Stromal cell of bone marrow (primary cell): ENCODE data around the gene CDK15.
"Not testable (repeated sequence)": the region's sequence is repeated elsewhere in the genome, so short reads cannot be mapped to it uniquely, and the experiment has no call there.

Experiments used
- DNase-seq: peaks from one replicate; pipeline ENCODE4 v3.0.0-alpha.2; 2012; ENCODE audit warnings: low read depth

CDK15 gene

DNA sequence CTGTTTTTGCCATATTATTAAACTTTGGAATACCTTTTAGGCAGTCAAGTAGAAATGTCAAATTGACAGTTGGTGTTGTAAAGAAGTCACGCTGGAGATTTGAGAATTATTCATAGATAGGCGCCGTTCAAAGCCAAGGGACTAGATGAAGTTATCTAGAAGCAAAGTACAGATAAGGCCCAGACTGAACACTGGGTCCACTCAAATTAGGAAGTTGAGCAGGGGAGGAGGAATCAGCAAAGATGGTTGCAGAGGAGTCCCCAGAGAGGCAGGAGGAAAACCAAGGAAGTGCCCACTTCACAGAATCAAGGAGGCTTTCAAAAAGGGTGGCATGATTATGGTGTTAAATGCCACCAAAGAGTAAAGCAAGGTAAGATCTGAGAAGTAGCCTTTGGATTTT, 16.0 kb upstream of the CDK15 start:
- DNase-seq, result no peak

DNA sequence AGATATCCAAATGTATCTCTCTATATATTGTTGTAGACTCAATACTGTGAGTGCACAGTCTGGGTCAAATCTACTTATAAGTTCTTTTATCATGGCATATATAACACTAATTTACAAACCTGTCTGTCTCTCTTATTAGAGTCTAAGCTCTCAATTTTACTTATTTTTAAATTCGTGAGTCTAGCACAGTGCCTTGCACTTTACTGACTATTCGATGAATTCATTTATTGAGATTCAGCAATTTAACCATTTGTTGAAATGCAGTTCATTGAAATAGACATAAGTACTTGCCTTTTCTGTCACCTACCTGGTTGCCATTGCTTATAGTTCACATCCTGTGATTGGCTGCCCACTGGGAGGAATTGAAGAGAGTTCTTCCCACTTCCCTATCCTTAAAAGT, 15.3 kb upstream of the CDK15 start:
- DNase-seq, result no peak

DNA sequence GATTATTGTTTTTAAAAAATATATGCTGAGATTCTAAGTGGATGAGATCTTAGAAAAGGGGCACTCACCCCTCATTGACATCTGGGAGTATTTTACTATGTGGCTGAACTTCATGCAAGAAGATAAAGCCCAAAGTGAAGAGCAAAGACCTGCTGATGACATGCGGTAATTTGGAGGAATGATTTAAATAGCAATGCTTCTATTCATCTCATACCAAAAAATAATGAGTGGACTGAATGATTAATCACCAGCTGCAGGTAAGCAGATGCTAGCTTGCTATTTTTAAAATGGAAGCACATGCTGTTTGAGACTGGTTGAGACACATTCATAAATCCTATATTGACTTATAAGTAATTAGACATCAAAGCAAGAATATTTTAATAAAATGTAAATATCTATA, 12.7 kb upstream of the CDK15 start:
- no peak for DNase-seq

DNA sequence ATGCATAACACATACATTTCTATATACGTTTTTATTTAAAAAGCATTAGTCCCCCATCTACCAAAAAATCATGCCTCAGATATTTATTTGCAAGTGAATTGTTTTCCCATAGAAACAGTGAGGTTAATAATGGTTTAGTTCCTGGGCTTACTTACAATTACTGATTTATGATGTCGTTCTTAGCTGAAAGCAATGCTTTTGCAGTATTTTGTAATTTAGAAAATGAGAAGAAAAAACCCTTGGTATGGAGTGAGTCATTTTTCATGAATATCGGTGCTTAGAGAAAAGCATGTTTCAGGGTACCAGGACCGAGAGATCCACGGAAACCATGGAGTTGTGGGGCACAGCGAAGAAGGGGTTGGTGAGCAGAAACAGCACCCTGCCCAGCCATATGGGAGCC, 12.0 kb upstream of the CDK15 start:
- no peak for DNase-seq

DNA sequence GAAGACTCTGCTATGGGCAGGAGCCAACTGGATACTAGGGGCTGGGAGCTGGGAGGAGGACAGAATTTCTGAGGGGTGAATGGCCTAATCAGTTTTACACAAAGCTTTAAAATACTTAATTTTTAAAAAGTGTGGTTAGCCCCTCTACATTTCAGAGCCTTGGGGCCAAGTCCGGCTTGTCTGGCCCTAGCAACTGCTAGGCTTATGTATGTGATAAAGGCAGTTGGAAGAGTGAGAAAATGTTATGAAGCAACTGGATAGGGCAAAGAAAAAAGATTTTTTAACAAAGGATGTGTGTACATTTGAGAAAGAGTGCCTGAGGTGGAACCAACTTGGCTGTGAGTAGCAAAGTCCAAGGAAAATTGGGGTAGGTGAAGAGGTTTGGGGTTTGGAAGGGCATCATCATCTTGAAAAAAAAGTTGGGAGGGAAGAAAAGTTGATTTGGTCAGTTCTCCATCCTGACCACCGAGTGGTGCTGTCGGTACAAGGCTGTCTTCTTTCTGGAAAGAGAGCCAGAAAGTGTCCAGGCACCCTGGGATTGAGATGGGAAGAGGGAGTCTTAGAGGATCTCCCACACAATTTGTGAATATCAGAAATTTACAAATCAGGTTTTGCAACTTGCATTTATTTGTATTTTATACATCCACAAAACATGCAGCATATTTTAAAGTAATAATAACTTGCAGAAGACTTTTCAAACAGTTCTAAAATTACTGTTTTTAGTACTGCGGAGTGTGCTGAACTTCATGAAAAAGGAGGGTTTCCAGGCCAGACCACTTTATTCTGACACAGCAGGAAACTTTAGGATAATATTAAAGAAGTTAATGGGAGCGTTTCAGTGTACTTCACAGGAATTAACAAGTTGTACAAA, 10.5 kb upstream of the CDK15 start:
- no peak for DNase-seq

DNA sequence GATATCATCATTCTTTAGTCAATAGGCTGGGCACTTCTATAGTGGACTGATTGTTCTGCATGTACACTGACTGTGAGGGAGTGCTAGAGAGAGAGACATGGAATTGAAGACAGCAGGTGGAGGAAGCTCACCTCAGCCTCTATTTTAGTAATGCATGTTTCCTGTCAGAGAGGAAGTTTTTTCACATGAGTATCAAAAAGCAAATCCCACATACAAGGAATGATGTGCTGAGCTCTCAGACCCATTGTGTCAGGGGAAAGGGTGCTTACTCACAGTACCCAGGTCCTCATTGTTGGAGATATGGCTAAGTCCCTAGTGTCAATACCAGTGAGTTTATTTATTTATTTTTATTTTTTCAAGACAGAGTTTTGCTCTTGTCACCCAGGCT, 9.9 kb upstream of the CDK15 start:
- DNase-seq, result no peak

DNA sequence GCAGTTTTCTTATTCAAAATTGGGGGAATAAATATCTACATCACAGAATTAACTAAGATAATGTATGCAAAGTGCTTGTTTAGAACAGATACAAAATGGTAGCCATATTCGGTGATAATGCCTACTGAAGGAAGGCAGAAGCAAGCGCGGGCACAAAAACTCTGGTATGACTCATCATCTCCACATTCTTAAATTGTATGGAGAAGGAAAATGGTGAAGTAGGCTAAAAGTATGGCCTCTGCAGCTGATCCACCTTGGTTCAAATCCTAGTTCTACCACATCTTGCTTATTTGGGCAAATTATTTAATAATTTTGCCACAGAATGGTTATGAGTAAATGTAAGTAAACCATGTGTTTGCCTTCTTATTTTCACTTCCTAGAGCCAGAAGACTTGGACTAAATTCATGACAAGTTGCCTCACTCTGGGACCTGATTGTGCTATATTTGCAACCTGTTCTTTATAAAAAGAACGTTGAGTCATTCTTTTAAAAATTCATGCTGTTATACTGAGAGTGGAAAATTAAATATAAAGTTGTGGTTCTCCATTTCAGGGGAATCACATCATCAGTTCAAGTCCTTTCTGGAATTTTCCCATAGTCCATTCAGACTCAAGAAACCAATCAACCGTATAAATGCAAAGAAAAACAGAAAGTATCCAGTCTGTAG, 9.0 kb upstream of the CDK15 start:
- peak; percentile 68 for DNase-seq

DNA sequence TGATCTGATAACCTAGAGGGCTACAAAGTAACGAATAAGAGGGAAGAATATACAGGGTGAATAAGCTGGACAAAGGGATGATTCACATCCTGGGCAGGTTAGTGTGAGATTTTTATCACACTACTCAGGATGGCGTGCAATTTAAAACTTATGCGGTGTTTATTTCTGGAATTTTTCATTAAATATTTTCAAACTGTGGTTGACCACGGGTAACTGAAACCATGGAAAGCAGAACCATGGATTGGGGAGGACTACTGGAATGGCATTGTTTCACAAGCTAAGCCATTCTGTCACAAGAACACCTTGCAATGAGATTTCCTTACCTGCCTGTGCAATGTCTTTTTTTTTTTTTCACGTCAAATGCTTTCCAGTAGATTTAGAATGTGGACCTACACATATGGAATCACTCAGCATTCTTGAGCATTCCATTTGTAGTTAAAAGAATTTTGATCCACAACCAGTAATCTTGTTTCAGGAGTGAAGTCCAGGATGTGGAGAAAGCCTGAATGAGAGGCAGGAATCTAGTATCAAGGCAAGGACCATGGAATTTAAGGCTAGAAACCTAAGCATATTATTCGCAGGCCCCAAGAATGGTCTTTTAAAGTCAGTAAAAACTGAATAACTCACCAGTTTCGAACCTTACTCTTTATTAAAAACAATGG, 8.0 kb upstream of the CDK15 start:
- peak; percentile 63 for DNase-seq

DNA sequence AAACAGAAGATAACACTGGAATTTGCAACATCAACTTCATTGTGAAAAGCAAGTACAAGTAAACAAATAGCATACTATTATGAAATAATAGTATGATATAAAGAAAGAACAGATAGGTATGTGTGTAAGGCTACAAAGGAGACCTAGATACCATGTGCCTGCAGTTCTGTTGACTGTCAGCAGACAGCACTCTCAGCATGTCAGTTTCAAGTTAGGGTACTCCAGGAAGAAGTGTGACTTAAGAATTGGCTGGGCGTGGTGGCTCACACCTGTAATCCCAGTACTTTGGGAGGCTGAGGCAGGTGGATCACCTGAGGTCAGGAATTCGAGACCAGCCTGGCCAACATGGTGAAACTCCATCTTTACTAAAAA, 7.4 kb upstream of the CDK15 start:
- DNase-seq, result not testable (repeated sequence)

DNA sequence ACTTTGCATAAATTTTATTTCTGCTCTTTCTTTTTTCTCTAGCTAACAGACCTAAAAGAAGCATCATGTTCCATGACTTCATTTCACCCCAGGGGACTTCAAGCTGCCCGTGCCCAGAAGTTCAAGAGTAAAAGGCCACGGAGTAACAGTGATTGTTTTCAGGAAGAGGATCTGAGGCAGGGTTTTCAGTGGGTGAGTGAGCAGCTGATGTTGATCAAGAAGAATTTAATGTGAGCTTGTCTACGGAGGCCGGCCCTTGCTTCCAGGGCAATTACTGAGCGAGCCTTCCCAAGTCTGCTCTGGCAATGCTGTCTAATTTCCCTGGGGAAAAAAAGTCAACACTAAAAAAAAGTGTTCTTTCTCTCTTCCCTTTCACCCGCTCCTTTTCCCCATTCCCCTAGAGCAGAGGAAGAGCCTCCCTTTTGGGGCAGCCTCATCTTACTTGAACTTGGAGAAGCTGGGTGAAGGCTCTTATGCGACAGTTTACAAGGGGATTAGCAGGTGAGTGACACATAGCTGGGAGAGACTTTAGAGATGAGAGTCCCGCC, 1.2 kb downstream of the CDK15 start:
- peak; percentile 96 for DNase-seq

DNA sequence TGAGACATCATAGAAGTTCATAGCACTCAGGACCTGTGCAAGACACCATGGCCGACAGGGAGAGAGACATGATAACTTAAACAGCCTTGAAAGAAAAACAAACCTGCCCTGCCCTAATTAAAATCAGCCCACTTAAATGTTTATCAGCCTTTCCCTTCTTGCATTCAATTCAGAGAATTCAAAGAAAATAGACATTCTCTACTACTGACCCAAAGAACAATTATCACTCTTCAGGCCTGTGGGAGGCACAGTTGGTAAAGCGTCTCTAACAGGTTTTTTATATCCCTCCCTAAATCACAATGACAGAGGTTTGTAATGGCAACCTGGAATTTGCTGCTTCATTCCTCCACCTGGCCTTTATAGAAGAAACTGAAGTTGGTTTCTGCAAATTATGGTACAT, 1.7 kb downstream of the CDK15 start:
- no peak for DNase-seq

DNA sequence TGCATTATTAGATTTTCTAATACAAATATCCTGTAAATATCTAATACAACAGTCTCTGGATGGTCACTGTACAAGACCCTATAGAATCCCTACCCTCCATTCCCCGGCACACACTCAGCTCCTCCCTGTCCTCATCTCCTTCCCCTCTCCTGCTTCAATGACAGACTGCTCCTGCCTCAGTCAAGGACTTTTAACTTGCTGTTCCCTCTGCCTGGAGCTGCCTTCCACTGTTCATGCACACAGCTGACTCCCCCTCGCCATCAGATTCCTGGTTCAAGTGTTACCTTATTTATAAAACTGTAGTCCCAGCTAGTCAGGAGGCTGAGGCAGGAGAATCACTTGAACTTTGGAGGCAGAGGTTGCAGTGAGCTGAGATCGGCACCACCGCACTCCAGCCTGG, 3.3 kb downstream of the CDK15 start:
- no peak for DNase-seq

DNA sequence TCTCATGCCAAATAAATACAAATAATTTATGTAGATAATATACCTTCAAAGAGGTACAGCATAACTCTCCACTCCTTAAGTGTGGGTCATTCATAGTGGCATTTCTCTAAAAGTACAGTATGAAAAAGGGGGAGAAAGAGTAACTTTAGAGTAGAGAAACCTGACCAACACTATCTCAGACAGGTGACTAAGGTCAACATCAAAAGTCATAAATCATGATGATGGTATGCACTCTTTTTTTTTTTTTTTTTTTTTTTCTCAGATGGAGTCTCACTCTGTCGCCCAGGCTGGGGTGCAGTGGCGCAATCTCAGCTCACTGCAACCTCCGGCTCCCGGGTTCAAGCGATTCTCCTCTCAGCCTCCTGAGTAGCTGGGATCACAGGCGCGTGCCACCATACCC, 4.3 kb downstream of the CDK15 start:
- DNase-seq, result not testable (repeated sequence)

DNA sequence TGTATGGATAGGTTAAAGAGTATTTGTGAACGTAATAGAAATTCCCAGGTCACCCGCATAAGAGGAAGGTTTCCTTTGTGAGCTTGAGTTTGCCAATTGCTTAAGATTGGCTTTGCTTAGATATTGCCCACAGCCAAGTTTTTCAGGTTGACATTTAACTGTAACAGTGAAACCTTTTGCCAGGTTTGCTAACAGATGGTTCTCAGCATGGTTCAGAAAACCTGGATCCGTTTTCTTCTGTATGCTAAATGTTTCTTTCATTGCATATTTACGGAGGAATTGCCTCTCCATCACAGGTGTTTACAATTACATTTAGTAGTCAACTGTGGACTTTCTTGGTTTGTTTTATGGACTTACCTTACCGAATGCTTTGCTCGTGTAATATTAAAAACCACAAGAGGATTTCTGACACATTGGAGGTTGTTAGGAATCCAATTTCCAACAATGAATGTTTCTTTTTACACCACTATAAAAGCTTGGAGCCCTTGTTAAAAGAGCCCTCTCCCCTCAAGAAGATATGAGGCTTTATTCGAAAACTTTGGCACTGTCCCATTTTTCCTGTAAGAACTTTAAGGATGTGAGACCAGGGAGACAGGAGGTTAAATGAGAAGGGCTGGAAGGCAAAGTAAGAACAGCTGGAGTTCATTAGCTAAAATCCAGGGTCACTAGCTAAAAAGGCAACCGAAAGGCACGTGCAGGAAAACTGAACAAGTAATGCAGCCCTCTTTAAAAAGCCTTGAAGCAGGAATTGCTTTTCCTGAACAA, 7.8 kb downstream of the CDK15 start:
- DNase-seq, result no peak

DNA sequence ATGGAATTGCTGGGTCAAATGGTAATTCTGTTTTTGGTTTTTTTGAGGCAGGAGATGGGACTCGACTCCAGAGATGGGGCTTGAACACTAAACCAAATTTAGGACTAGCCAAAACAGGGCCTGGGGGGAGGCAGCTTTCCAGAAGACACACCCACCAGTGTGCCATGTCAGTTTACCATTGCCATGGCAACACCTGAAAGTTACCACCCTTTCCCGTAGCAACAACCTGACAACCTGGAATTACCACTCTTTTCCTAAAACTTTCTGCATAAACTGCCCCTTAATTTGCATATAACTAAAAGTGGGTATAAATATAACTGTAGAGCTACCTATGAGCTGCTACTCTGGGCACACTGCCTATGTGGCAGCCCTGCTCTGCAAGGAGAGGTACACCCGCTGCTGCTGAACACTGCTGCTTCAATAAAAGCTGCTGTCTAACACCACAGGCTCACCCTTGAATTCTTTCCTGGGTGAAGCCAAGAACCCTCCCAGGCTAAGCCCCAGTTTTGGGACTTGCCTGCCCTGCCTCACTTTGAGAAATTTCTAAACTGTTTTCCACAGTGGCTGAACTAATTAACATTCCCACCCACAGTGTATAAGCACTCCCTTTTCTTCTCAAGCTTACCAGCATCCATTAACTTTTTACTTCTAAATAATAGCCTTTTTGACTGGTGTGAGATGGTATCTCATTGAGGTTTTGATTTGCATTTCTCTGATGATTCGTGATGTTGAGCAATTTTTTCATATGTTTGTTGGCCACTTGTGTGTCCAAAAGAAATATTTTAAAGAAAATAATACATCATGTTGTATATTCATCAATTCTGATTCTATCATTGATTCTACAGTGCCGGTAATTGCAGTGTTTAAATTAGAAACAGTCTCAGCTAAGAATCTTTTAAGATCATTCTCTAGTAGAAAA, 10.6 kb downstream of the CDK15 start:
- DNase-seq, result no peak

DNA sequence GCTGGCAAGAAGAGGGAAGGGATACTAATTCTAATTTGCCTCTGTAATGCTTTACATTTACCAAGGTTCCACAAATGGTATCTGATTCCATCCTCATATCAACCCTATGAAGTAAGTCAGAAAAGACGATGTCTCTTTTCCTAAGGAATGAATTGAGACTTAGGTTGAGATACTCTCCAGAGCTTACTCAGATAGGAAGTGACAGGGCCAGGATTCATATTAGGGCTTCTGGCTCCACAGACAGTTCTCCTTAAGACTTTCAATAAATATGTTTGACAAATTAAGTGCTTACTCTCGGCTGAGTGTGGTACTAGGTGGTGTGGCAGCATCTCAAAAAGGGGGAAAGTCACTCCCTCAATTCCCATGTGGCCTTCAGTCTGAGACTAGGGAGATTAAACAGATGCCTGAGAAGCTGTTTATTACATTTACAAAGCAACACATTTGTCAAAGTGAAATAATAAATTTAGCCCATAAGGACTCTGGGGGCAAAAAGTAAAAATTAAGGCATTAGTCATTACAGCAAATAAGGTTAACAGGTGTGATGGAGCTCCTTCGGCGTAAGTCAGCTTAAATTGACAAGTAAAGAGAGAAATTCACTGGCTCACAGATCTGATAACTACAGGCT, 14.2 kb downstream of the CDK15 start:
- no peak for DNase-seq

DNA sequence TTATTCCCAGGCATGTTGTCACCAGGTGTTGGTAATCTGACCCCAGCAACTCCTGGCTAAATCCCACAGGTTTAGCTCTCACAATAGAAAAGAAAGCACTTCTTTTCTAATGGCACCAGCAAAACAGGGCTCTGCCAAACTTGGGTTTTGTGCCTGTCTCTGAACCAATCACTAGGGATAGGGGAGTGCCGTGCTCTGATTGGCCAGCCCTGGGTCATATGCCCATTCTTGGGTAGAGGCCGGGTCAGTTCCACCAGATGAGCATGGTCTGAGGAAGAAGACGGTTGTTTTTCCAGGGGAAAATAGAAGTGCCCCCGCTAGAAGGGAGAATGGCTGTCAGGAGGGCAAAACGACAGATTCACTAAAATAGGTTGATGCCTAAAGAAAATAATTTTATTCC, 14.7 kb downstream of the CDK15 start:
- DNase-seq, result no peak

DNA sequence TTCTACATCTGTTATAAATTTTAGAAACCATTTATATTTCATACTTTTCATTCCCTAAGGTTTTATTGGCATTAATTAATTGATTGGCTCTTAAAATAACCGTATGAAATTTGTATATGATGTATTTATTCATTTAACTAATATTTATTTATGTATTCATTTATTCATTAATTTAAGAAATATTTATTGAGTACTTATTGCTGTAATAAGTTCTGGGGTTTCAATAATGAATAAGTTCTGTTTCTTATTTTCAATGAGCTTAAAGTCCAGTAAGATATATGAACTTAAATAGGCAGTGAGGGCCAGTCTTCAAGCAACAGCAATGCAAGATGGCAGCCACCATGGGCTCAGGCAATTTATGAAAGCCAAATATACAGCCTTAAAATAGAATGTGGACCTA, 17.9 kb downstream of the CDK15 start:
- DNase-seq, result no peak

DNA sequence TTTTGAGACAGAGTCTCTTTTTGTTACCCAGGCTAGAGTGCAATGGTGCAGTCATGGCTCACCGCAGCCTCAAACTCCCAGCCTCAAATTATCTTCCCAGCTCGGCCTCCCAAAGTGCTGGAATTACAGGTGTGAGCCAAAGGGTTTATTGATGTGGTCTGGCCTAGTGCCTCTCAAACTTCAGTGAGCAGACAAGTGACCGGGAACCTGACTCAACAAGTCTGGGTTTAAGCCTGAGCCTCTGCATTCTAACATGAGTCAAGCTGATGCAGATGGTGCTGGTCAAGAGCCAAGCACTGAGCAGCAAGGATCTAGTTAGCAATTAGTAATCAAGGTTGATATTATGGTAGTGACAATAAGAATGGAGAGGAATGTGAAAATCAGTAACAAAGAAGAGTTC, 21.3 kb downstream of the CDK15 start:
- no peak for DNase-seq

DNA sequence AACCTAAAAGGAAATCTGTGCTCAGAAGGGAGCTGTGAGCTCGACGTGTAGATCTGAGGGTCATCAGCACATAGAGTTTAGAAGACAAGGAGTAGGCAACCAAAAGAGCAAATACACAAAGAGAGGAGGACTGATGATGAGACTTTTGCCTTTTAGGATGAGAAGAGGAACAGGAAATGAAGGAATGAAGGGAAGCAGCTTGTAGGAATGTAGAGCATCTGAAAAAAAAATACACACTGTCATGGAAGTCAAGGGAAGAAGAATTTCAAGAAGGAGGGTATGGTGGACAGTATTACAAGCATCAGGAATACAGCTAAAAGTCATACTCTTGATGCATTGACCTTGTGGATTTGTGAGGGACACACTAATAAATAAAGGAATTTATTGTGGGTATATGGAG, 21.9 kb downstream of the CDK15 start:
- DNase-seq, result no peak

DNA sequence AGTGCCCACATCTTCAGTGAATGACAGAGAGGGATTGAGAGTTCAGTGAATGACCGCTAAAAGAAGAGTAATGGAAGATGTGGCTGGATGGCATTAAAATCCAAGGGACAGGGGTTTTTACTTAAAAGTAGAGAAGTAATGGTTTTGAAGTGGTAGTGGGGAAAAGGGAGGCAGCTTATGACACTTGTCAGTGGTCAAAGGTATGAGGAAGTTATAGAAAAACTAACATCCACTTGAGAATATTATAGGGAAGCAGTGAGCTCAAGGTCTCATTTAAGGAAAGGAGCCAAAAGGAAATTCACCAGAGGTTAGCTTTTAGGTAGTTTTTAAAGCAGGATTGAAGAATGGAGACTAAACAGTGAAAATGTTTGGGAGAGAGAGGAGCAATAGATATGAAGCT, 24.3 kb downstream of the CDK15 start:
- DNase-seq, result no peak
